NB4 (cell line): ENCODE results near the gene TST.

Experiments used
- MAX ChIP-seq: IDR thresholded peaks from 2 replicates; pipeline ENCODE4 v1.6.1; 2011; ENCODE audit warnings: low read depth, low read length
- MYC ChIP-seq: IDR thresholded peaks from 2 replicates; pipeline ENCODE4 v1.6.1; 2011; ENCODE audit warnings: low read depth, low read length
- POLR2A ChIP-seq: IDR thresholded peaks from 2 replicates; pipeline ENCODE4 v1.6.1; 2011; ENCODE audit warnings: mild to moderate bottlenecking; ENCODE audit not compliant: insufficient read length; ENCODE audit errors: extremely low read depth
- TF ChIP-seq, protein P1 (sequence below): IDR thresholded peaks from one replicate; pipeline ENCODE4 v1.5.1; 2012; ENCODE audit warnings: low read depth, low read length

DNA sequence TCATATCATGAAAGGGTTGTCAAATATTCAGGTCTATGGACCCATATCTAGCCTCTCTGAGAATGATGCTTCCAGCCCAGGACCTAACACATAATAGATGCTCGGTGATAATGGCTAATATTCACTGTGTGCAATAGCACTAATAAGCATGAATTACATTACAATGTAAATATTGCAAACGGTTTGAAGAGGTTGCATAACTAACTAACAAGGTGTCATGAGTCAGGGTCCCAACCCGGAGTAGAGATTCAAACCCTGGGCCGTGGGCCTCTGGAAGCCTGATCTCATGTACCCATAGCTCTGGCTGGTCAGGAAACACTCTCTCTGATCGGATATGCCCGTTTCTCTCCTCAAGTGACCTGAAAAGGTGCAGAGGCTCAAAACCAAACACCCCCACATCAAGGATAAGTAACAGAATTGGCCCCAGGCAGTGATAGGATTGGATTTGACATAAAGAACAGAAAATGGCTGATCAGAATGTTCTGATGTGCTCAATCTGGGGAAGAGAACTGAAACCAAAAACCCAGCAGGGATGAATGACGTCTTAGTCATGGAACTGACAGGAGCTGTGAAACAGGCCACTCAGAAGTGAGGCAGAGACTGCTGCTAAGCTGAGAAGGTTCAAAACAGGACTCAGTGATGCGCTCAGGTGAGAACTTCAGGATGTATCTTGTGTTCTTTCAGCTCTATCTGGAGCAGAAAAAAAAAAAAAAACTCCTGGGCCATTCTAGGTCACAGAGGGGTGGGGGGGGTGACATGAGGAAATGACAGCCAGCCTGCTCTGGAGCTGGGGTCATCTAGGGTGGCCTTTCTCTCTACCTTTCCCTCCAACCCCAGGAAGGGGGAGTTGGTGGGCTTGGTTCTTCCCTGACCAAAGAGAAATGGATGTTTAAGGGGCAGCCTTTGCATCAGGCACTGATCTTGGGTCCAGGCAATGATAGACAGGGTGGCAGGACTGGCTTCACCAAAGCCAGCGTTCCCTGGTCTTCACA is 25.7 kb upstream of the TST start:
- TF ChIP-seq, protein P1, sequence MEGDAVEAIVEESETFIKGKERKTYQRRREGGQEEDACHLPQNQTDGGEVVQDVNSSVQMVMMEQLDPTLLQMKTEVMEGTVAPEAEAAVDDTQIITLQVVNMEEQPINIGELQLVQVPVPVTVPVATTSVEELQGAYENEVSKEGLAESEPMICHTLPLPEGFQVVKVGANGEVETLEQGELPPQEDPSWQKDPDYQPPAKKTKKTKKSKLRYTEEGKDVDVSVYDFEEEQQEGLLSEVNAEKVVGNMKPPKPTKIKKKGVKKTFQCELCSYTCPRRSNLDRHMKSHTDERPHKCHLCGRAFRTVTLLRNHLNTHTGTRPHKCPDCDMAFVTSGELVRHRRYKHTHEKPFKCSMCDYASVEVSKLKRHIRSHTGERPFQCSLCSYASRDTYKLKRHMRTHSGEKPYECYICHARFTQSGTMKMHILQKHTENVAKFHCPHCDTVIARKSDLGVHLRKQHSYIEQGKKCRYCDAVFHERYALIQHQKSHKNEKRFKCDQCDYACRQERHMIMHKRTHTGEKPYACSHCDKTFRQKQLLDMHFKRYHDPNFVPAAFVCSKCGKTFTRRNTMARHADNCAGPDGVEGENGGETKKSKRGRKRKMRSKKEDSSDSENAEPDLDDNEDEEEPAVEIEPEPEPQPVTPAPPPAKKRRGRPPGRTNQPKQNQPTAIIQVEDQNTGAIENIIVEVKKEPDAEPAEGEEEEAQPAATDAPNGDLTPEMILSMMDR, result no peak
- TF ChIP-seq POLR2A (no peak), MAX (no peak), MYC (no peak)
